ENCODE results near the gene ERGIC2.
"Not testable (repeated sequence)": the region's sequence is repeated elsewhere in the genome, so short reads cannot be mapped to it uniquely, and the experiment has no call there.

The ERGIC2 gene

GRCh38 chr12:29380536-29381523 is at the start of gene ERGIC2:
ERGIC2 (minus strand) TSS chr12:29381172; CDS start chr12:29371633, 9,539 bp downstream.
- DNase-seq (ENCODE audit: low spot score), result peak; percentile 96

- DNase-seq (ENCODE audit: low spot score), result no peak
Measured at GRCh38 chr12:29430716-29431044, 49.7 kb upstream of the ERGIC2 start.

GRCh38 chr12:29429999-29430715 is 49.2 kb upstream of the ERGIC2 start:
- no peak for DNase-seq (ENCODE audit: low spot score)

- DNase-seq (ENCODE audit: low spot score), result no peak
Measured at GRCh38 chr12:29428633-29429032, 47.7 kb upstream of the ERGIC2 start.

- DNase-seq (ENCODE audit: low spot score), result no peak
Measured at GRCh38 chr12:29427964-29428363, 47.0 kb upstream of the ERGIC2 start.

GRCh38 chr12:29426498-29426897 is 45.5 kb upstream of the ERGIC2 start:
- no peak for DNase-seq (ENCODE audit: low spot score)

GRCh38 chr12:29425722-29426121 is 44.8 kb upstream of the ERGIC2 start:
- DNase-seq (ENCODE audit: low spot score), result no peak

GRCh38 chr12:29416748-29417147 is 35.8 kb upstream of the ERGIC2 start:
- DNase-seq (ENCODE audit: low spot score), result no peak

GRCh38 chr12:29415111-29415510 is 34.1 kb upstream of the ERGIC2 start:
- DNase-seq (ENCODE audit: low spot score), result no peak

GRCh38 chr12:29414368-29414767 is 33.4 kb upstream of the ERGIC2 start:
- DNase-seq (ENCODE audit: low spot score), result no peak

- no peak for DNase-seq (ENCODE audit: low spot score)
Measured at GRCh38 chr12:29405561-29405960, 24.6 kb upstream of the ERGIC2 start.

GRCh38 chr12:29403991-29404390 is 23.0 kb upstream of the ERGIC2 start:
- DNase-seq (ENCODE audit: low spot score), result no peak

- no peak for DNase-seq (ENCODE audit: low spot score)
Measured at GRCh38 chr12:29402437-29402836, 21.5 kb upstream of the ERGIC2 start.

GRCh38 chr12:29398495-29398894 is 17.5 kb upstream of the ERGIC2 start:
- no peak for DNase-seq (ENCODE audit: low spot score)

GRCh38 chr12:29396774-29397173 is 15.8 kb upstream of the ERGIC2 start:
- no peak for DNase-seq (ENCODE audit: low spot score)

- DNase-seq (ENCODE audit: low spot score), result no peak
Measured at GRCh38 chr12:29395356-29395755, 14.4 kb upstream of the ERGIC2 start.

GRCh38 chr12:29390419-29390818 is 9.4 kb upstream of the ERGIC2 start:
- not testable (repeated sequence) for DNase-seq (ENCODE audit: low spot score)

GRCh38 chr12:29389295-29389919 is 8.4 kb upstream of the ERGIC2 start:
- DNase-seq (ENCODE audit: low spot score), result no peak

GRCh38 chr12:29386084-29386680 is 5.2 kb upstream of the ERGIC2 start:
- DNase-seq (ENCODE audit: low spot score), result not testable (repeated sequence)

GRCh38 chr12:29385194-29385593 is 4.2 kb upstream of the ERGIC2 start:
- not testable (repeated sequence) for DNase-seq (ENCODE audit: low spot score)

GRCh38 chr12:29382251-29382650 is 1.3 kb upstream of the ERGIC2 start:
- no peak for DNase-seq (ENCODE audit: low spot score)

GRCh38 chr12:29376118-29376517 is 4.9 kb downstream of the ERGIC2 start:
- no peak for DNase-seq (ENCODE audit: low spot score)

All from Ammon's horn (tissue), 1 donor.